ENCODE measurements around the gene KMT2A. TPM values are rescaled to one million over a fixed set of nuclear protein-coding genes. Genes with fewer than 3 reads are reported as not detected.

KMT2A gene
- total RNA-seq, 1 experiment from 2014 or later, result 62.0 TPM

GRCh38 chr11:118430956-118431355 lies 5.3 kb upstream of the KMT2A start:
- Histone ChIP-seq H3K79me2 (ENCODE audit: insufficient read depth, low read length) (no peaks in the 10 kb centered on the region), H4K20me1 (ENCODE audit: control insufficient read depth, insufficient read depth, insufficient read length) (no peaks in the 10 kb centered on the region), H2BK20ac (ENCODE audit: low read depth, low read length, poor library complexity, severe bottlenecking) (no peak overlapping the region), H3K79me1 (ENCODE audit: insufficient read depth, low read depth, low read length, poor library complexity, severe bottlenecking) (no peaks in the 10 kb centered on the region), H3K18ac (ENCODE audit: insufficient read length, low read depth, low read length) (no peak overlapping the region), H3K9me3 (ENCODE audit: control insufficient read depth, low read depth, low read length) (no peaks in the 10 kb centered on the region), H2BK12ac (ENCODE audit: insufficient read length, low read depth, low read length) (no peak overlapping the region), H3K23ac (ENCODE audit: insufficient read length, low read depth, low read length) (no peak overlapping the region), H2BK120ac (ENCODE audit: low read depth, low read length, poor library complexity, severe bottlenecking) (no peak overlapping the region), H3K56ac (ENCODE audit: insufficient read length, low read depth, low read length) (no peak overlapping the region), H2BK5ac (ENCODE audit: insufficient read length, low read length) (no peak overlapping the region), H4K5ac (ENCODE audit: insufficient read length, low read depth, low read length) (no peak overlapping the region), H3K9ac (ENCODE audit: extremely low read depth, insufficient read length, low read length) (no peak overlapping the region), H3K14ac (ENCODE audit: insufficient read depth, low read length) (no peak overlapping the region), H2BK15ac (ENCODE audit: low read depth, low read length) (no peak overlapping the region), H3K27me3 (ENCODE audit: insufficient read depth, low read length) (no peaks in the 10 kb centered on the region), H3K23me2 (ENCODE audit: insufficient read length, low read depth, low read length, poor library complexity, severe bottlenecking) (peaks cover 18% of the 10 kb centered on the region), H2AK5ac (ENCODE audit: insufficient read length, low read length) (no peak overlapping the region), H3K4ac (ENCODE audit: low read depth, low read length) (no peak overlapping the region), H3K4me2 (ENCODE audit: insufficient read depth, insufficient read length, low read length) (no peak overlapping the region), H4K91ac (ENCODE audit: insufficient read length, low read depth, low read length) (no peak overlapping the region), H3K27ac (ENCODE audit: insufficient read length, low read depth, low read length) (no peak overlapping the region), H4K8ac (replicated peaks; ENCODE audit: insufficient read length, low read depth, low read length) (no peak overlapping the region), H2AFZ (ENCODE audit: low read length) (no peak overlapping the region), H3K4me1 (ENCODE audit: insufficient read depth, low read length) (no peaks in the 10 kb centered on the region; the same call in 1 of the 2 replicates), H3T11ph (ENCODE audit: low read length) (no peak overlapping the region)
- Mint-ChIP-seq H3K27me3 (ENCODE audit: low read depth) (peaks cover 20% of the 10 kb centered on the region), H3K27ac (no peak overlapping the region), H3K36me3 (ENCODE audit: insufficient read depth in 1 of 3, low read depth in 3 of 3) (no peaks in the 10 kb centered on the region; a peak in 1 of 7 replicates), H3K4me1 (peaks cover 11% of the 10 kb centered on the region in 2 experiments), H3K4me3 (no peak overlapping the region), H3K9me3 (no peaks in the 10 kb centered on the region)
- no peak for DNase-seq
- WGBS (ENCODE audit: extremely low coverage, insufficient read length, low lambda C conversion rate), result no CpG with 5 or more reads among the region's 2 CpGs
- TF ChIP-seq, protein P1, sequence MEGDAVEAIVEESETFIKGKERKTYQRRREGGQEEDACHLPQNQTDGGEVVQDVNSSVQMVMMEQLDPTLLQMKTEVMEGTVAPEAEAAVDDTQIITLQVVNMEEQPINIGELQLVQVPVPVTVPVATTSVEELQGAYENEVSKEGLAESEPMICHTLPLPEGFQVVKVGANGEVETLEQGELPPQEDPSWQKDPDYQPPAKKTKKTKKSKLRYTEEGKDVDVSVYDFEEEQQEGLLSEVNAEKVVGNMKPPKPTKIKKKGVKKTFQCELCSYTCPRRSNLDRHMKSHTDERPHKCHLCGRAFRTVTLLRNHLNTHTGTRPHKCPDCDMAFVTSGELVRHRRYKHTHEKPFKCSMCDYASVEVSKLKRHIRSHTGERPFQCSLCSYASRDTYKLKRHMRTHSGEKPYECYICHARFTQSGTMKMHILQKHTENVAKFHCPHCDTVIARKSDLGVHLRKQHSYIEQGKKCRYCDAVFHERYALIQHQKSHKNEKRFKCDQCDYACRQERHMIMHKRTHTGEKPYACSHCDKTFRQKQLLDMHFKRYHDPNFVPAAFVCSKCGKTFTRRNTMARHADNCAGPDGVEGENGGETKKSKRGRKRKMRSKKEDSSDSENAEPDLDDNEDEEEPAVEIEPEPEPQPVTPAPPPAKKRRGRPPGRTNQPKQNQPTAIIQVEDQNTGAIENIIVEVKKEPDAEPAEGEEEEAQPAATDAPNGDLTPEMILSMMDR (conservative IDR thresholded peaks at IDR 0.05), result no peak
